ENCODE measurements around the gene SHISA7.
"Not testable (repeated sequence)": the region's sequence is repeated elsewhere in the genome, so short reads cannot be mapped to it uniquely, and the experiment has no call there.

SHISA7 gene

GRCh38 chr19:55444646-55445045, 1.5 kb upstream of the SHISA7 start:
- DNase-seq: no peak

GRCh38 chr19:55443824-55444480, 852 bp upstream of the SHISA7 start:
- no peak for DNase-seq

GRCh38 chr19:55442372-55442961, 633 bp downstream of the SHISA7 start:
- DNase-seq: no peak

GRCh38 chr19:55441692-55442321, 1.3 kb downstream of the SHISA7 start:
- DNase-seq: no peak

GRCh38 chr19:55441319-55441691, 1.8 kb downstream of the SHISA7 start:
- DNase-seq: peak; percentile 60 to 70 (median 69)

- peak in 1 of 3 donors; percentile 22 for DNase-seq
Observed at GRCh38 chr19:55440411-55441105, 2.5 kb downstream of the SHISA7 start.

- DNase-seq: no peak
Observed at GRCh38 chr19:55439052-55439451, 4.0 kb downstream of the SHISA7 start.

- DNase-seq: peak; percentile 54 to 81 (median 67)
Observed at GRCh38 chr19:55437410-55437809, 5.7 kb downstream of the SHISA7 start.

- DNase-seq: no peak
Observed at GRCh38 chr19:55436847-55437246, 6.3 kb downstream of the SHISA7 start.

GRCh38 chr19:55435020-55435419, 8.1 kb downstream of the SHISA7 start:
- no peak for DNase-seq

GRCh38 chr19:55434356-55434919, 8.7 kb downstream of the SHISA7 start:
- DNase-seq: no peak

- no peak for DNase-seq
Observed at GRCh38 chr19:55433292-55433691, 9.8 kb downstream of the SHISA7 start.

GRCh38 chr19:55432241-55432959, 10.7 kb downstream of the SHISA7 start:
- DNase-seq: peak in 2 of 3 donors; percentile 29 to 36

GRCh38 chr19:55431183-55431582, 11.9 kb downstream of the SHISA7 start:
- peak; percentile 16 to 57 (median 29) for DNase-seq

GRCh38 chr19:55426042-55426441, 17.1 kb downstream of the SHISA7 start:
- DNase-seq: no peak

- DNase-seq: no peak
Observed at GRCh38 chr19:55424518-55424917, 18.6 kb downstream of the SHISA7 start.

GRCh38 chr19:55423225-55424005, 19.7 kb downstream of the SHISA7 start:
- no peak for DNase-seq

GRCh38 chr19:55421281-55421680, 21.8 kb downstream of the SHISA7 start:
- not testable (repeated sequence) for DNase-seq

GRCh38 chr19:55419624-55420236, 23.4 kb downstream of the SHISA7 start:
- no peak for DNase-seq

- no peak for DNase-seq
Observed at GRCh38 chr19:55419103-55419502, 24.0 kb downstream of the SHISA7 start.

- peak; percentile 77 to 83 (median 81) for DNase-seq
Observed at GRCh38 chr19:55418185-55418584, 24.9 kb downstream of the SHISA7 start.
